ENCODE results near the gene OR51V1.
"Not testable (repeated sequence)": the region's sequence is repeated elsewhere in the genome, so short reads cannot be mapped to it uniquely, and the experiment has no call there.

The OR51V1 gene, protein sequence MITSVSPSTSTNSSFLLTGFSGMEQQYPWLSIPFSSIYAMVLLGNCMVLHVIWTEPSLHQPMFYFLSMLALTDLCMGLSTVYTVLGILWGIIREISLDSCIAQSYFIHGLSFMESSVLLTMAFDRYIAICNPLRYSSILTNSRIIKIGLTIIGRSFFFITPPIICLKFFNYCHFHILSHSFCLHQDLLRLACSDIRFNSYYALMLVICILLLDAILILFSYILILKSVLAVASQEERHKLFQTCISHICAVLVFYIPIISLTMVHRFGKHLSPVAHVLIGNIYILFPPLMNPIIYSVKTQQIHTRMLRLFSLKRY

DNA sequence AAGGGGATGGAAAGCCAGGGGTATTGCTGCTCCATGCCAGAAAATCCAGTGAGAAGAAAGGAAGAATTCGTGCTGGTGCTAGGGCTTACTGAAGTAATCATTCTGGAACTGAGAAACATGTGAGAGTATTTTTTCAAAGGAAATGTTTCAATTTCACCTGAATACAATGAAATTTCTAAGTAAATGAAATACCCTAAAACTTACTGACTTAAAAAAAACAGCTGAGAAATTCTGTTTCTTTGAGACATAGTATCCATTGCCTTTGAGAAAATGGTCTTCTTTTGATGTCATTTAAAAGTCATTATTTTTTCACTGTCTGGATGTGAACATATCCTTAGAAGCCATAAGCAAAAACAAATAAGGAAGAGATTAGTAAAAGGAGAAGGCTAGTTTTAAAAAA lies at the start of gene OR51V1:
OR51V1 (minus strand) TSS at position 101 of the 400 bp plus-strand sequence; CDS start at position 101, 0 bp downstream.
- no peak for DNase-seq (ENCODE audit: low read depth in 2 of 2)

GRCh38 chr11:5249807-5250396 lies 49.4 kb upstream of the OR51V1 start, which contains the start of gene HBG1:
Gene HBG1, minus strand, starts transcription at chr11:5249857. Its CDS starts 53 bp downstream, at chr11:5249804.
- not testable (repeated sequence) for DNase-seq (ENCODE audit: low read depth in 2 of 2)

DNA sequence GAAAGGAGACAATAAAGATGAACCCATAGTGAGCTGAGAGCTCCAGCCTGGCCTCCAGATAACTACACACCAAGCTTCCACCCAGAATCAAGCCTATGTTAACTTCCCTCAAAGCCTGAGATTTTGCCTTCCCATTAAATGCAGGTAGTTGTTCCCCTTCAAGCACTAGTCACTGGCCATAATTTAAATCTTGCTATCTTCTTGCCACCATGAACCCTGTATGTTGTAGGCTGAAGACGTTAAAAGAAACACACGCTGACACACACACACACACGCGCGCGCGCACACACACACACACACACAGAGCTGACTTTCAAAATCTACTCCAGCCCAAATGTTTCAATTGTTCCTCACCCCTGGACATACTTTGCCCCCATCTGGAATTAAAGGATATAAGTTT lies 48.0 kb upstream of the OR51V1 start:
- not testable (repeated sequence) for DNase-seq (ENCODE audit: low read depth in 2 of 2)

- DNase-seq (ENCODE audit: low read depth in 2 of 2), result no peak
Observed at GRCh38 chr11:5247472-5248192, 47.1 kb upstream of the OR51V1 start.

GRCh38 chr11:5246772-5247471 lies 46.4 kb upstream of the OR51V1 start:
- DNase-seq (ENCODE audit: low read depth in 2 of 2), result no peak

DNA sequence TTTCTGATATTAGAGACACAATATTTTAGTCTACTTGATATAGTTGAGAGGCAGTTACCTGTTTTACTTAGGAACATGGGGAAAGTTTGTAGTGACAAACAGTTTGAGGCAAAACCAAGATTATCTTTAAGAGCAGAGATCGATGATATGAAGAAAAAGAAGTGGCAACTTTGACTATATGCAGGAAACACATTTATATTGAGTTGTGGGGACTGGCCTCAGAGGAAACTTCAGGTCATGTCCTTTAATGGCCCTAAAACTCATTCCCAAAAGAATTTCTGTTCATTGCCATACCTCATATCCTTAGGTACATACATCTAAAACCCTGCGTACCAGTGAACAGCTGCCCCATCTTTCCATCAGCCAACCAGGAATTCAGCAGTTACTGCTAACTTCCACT lies 44.7 kb upstream of the OR51V1 start:
- DNase-seq (ENCODE audit: low read depth in 2 of 2), result no peak

- no peak for DNase-seq (ENCODE audit: low read depth in 2 of 2)
Observed at GRCh38 chr11:5243816-5244180, 43.3 kb upstream of the OR51V1 start.

DNA sequence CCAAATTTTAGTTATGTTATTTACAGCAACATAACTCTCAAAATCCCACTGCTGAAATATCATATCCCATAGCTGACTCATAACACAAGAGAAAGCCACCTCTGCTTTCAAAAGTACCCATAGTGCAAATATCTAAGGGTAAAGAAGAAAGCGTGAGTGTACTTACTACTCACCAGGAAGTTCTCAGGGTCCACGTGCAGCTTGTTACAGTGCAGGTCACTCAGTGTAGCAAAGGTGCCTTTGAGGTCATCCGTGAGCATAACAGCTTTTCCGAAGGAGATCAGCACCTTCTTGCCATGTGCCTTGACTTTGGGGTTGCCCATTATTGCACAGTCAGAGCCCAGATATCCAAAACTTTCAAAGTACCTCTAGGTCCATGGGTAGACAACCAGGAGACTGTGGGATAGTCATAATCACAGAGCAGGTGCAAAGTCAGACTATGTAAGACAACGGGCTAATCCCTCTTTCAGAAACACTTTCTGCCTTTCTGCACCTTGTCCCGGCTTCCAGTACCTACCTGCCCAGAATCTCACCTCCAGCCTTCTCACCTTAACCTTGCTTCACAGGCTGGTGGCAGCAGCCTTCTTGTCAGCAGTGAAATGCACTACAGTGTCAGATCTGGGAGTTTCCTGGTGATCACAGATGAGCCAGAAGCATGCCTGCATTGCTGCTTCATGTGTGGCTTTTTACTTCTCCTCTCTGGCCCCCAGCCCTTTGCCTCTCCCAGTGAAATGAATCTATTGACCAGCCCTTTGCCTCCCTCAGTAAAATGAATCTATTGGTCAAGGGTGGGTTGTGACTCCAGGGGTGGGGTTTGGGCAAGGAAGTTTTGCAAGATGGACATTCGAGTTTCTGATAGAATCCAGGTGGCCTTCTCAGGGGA lies 42.7 kb upstream of the OR51V1 start:
- no peak for DNase-seq (ENCODE audit: low read depth in 2 of 2)

- no peak for DNase-seq (ENCODE audit: low read depth in 2 of 2)
Observed at GRCh38 chr11:5242208-5242607, 41.7 kb upstream of the OR51V1 start.

GRCh38 chr11:5241458-5241857 lies 41.0 kb upstream of the OR51V1 start:
- no peak for DNase-seq (ENCODE audit: low read depth in 2 of 2)

GRCh38 chr11:5240458-5240857 lies 40.0 kb upstream of the OR51V1 start:
- DNase-seq (ENCODE audit: low read depth in 2 of 2), result no peak

GRCh38 chr11:5240056-5240455 lies 39.6 kb upstream of the OR51V1 start:
- DNase-seq (ENCODE audit: low read depth in 2 of 2), result no peak

DNA sequence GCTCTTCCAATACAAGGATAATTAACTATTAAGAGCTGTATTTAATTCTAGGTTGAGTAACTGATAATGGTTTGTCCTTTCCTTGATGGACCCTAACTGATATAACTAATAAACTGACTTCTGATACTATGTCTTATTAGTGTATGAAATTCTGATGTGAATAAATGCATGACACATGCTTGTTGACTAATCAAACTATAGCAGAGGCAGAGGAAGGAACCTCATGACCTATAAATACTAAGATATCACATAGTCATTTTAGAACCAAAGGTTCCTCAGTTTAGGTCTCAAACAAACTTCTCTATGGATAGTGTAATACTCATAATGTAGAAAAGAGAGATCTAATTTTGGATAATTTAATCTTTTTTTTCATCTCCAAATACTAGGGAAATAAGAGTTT lies 38.6 kb upstream of the OR51V1 start:
- no peak for DNase-seq (ENCODE audit: low read depth in 2 of 2)

- no peak for DNase-seq (ENCODE audit: low read depth in 2 of 2)
Observed at GRCh38 chr11:5238486-5238885, 38.0 kb upstream of the OR51V1 start.

- no peak for DNase-seq (ENCODE audit: low read depth in 2 of 2)
Observed at GRCh38 chr11:5237420-5237819, 36.9 kb upstream of the OR51V1 start.

- DNase-seq (ENCODE audit: low read depth in 2 of 2), result no peak
Observed at GRCh38 chr11:5235364-5236095, 35.0 kb upstream of the OR51V1 start.

GRCh38 chr11:5234381-5234834 lies 33.9 kb upstream of the OR51V1 start, which contains the start of gene HBD:
Gene HBD, minus strand, starts transcription at chr11:5234483. Its CDS starts 50 bp downstream, at chr11:5234433.
- DNase-seq (ENCODE audit: low read depth in 2 of 2), result no peak

- no peak for DNase-seq (ENCODE audit: low read depth in 2 of 2)
Observed at GRCh38 chr11:5233307-5233706, 32.8 kb upstream of the OR51V1 start.

DNA sequence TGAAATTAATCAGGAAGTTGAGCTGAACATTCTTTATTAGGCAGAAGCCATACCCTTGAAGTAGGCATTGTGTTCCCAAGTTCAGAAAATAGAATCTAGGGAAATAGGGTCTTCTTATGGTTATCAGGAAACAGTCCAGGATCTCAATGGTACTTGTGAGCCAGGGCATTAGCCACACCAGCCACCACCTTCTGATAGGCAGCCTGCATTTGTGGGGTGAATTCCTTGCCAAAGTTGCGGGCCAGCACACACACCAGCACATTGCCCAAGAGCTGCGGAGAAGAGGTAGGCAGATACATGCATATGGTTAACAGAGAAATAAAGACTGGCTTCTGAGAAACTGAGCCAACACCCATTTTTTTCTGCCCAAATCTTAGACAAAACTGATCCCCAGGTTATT lies 32.3 kb upstream of the OR51V1 start:
- no peak for DNase-seq (ENCODE audit: low read depth in 2 of 2)

DNA sequence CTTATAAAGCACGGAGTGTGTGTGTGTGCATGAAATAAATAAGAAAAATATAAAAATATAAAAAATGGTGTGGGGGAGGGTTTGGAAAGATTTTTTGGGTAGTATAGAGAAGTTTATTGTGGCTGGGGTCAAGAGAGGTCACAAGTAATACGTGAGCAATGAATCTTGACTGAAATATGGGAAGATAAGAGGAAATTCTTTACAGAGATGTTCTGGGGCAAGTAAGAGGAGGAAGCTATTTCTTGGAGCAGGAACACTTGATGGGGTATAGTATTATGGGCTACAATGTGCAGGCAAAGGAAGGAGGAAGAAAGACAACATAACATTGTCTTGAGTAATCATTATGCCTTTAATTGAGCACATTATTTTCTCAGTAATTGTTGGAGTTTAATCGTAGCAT lies 31.7 kb upstream of the OR51V1 start:
- no peak for DNase-seq (ENCODE audit: low read depth in 2 of 2)

Data from stimulated activated CD8-positive, alpha-beta memory T cell treated with anti-CD3 and anti-CD28 coated beads, Interleukin-2, amount 100 ng/mL, for 48 hours (primary cell).